Smooth muscle cell (in vitro differentiated cells): ENCODE measurements around the gene SLC30A1. TPM values are rescaled to one million over a fixed set of nuclear protein-coding genes. Genes with fewer than 3 reads are reported as not detected.
"Not testable (repeated sequence)": the region's sequence is repeated elsewhere in the genome, so short reads cannot be mapped to it uniquely, and the experiment has no call there.

Experiments used
- DNase-seq: peaks from one replicate; lab custom pipeline; 2025; ENCODE audit not compliant: unreplicated experiment; lab: John Stamatoyannopoulos, UW
- H2AFZ ChIP-seq: fragments of 200-600 bp; sonication (generic); 2 replicates; pipeline ENCODE4 v1.6.0; 2016; ENCODE audit warnings: antibody characterized with exemption, low read depth, mild to moderate bottlenecking
- H3F3A ChIP-seq: fragments of 200-600 bp; sonication (generic); 2 replicates; pipeline ENCODE4 v1.6.0; 2017; ENCODE audit warnings: antibody characterized with exemption, low read depth
- H3K27ac ChIP-seq: fragments of 200-600 bp; sonication (generic); 2 replicates; pipeline ENCODE4 v1.5.1; 2016; ENCODE audit warnings: low read depth, mild to moderate bottlenecking
- H3K27me3 ChIP-seq: fragments of 200-600 bp; sonication (generic); 2 replicates; pipeline ENCODE4 v1.6.1; 2016; ENCODE audit warnings: low read depth, mild to moderate bottlenecking
- H3K36me3 ChIP-seq: fragments of 200-600 bp; sonication (generic); 2 replicates; pipeline ENCODE4 v1.5.1; 2016; ENCODE audit warnings: low read depth
- H3K4me1 ChIP-seq: fragments of 200-600 bp; sonication (generic); 2 replicates; pipeline ENCODE4 v1.5.1; 2016; ENCODE audit warnings: low read depth
- H3K4me2 ChIP-seq: fragments of 200-600 bp; sonication (generic); 2 replicates; pipeline ENCODE4 v1.6.0; 2016; ENCODE audit warnings: mild to moderate bottlenecking
- H3K4me3 ChIP-seq: fragments of 200-600 bp; sonication (generic); 2 replicates; pipeline ENCODE4 v1.5.1; 2016; ENCODE audit warnings: mild to moderate bottlenecking
- H3K79me2 ChIP-seq: fragments of 200-600 bp; sonication (generic); 2 replicates; pipeline ENCODE4 v1.6.0; 2016; ENCODE audit warnings: low read depth, mild to moderate bottlenecking
- H3K9ac ChIP-seq: fragments of 200-600 bp; sonication (generic); 2 replicates; pipeline ENCODE4 v1.6.0; 2016; ENCODE audit warnings: low read depth
- H3K9me3 ChIP-seq: fragments of 200-600 bp; sonication (generic); replicated peaks from 2 replicates; pipeline ENCODE4 v1.5.1; 2016; ENCODE audit warnings: low read depth
- H4K20me1 ChIP-seq: fragments of 200-600 bp; sonication (generic); 2 replicates; pipeline ENCODE4 v1.6.0; 2016; ENCODE audit warnings: low read depth
- CTCF ChIP-seq: fragments of 200-600 bp; sonication (generic); IDR thresholded peaks from 2 replicates; pipeline ENCODE4 v1.5.1; 2017; ENCODE audit warnings: borderline replicate concordance, mild to moderate bottlenecking, antibody characterized with exemption; ENCODE audit not compliant: insufficient read depth, poor library complexity, severe bottlenecking
- WGBS: methylation state at CpG from one replicate; pipeline ENCODE4 v1.1.7; 2016; ENCODE audit warnings: low lambda C conversion rate; 5-methylcytosine and 5-hydroxymethylcytosine counted together
- polyA plus RNA-seq: library from polyadenylated mRNA; unstranded; fragments of >200 nt; fragmentation: Nextera tagmentation; extraction: Ambion mirVana; gene quantifications from 2 replicates; pipeline ENCODE4 v1.2.1, GENCODE V29; 2016
- total RNA-seq: library from RNA; depleted of rRNA; stranded (reverse); fragments of >200 nt; gene quantifications from 2 replicates; pipeline ENCODE4 v1.2.3, GENCODE V29; 2014

SLC30A1 gene
- total and polyA plus RNA-seq, 2 experiments from 2014 or later = 8.0 to 19.0 TPM

- Histone ChIP-seq H3K4me2 (no peak overlapping the region), H3K4me3 (peak overlapping the region; percentile 13), H3K79me2 (peaks cover 47% of the 10 kb centered on the region), H3K27ac (no peak overlapping the region), H3F3A (no peaks in the 10 kb centered on the region), H3K27me3 (no peaks in the 10 kb centered on the region), H3K9ac (no peak overlapping the region), H3K9me3 (no peaks in the 10 kb centered on the region), H3K4me1 (peaks cover 15% of the 10 kb centered on the region), H2AFZ (no peak overlapping the region), H3K36me3 (no peaks in the 10 kb centered on the region), H4K20me1 (peaks cover 29% of the 10 kb centered on the region)
- no peak for TF ChIP-seq CTCF
- DNase-seq = no peak
Measured at GRCh38 chr1:211574705-211575104, 4.3 kb downstream of the SLC30A1 start.

GRCh38 chr1:211571998-211572397, 7.0 kb downstream of the SLC30A1 start:
- Histone ChIP-seq H2AFZ (no peak overlapping the region), H3F3A (no peaks in the 10 kb centered on the region), H3K79me2 (peaks cover 30% of the 10 kb centered on the region), H3K27me3 (no peaks in the 10 kb centered on the region), H3K36me3 (no peaks in the 10 kb centered on the region), H3K9ac (no peak overlapping the region), H3K27ac (no peak overlapping the region), H3K4me2 (no peak overlapping the region), H3K4me1 (peaks cover 14% of the 10 kb centered on the region), H3K9me3 (no peaks in the 10 kb centered on the region), H3K4me3 (no peak overlapping the region), H4K20me1 (peaks cover 17% of the 10 kb centered on the region)
- DNase-seq = no peak
- TF ChIP-seq CTCF = no peak
- 97% methylated on average over 2 of the region's 2 CpGs for WGBS

GRCh38 chr1:211570378-211570777, 8.6 kb downstream of the SLC30A1 start:
- H3K27ac ChIP-seq, DNase-seq, H3K9me3 ChIP-seq, H3K9ac ChIP-seq, H3K4me2 ChIP-seq, H2AFZ ChIP-seq, H3K27me3 ChIP-seq, H4K20me1 ChIP-seq, H3K36me3 ChIP-seq, H3K4me3 ChIP-seq, H3K4me1 ChIP-seq, H3F3A ChIP-seq: not testable (repeated sequence)
- 73% methylated on average over 1 of the region's 1 CpG for WGBS
- H3K79me2 ChIP-seq = peaks cover 14% of the 10 kb centered on the region

GRCh38 chr1:211566431-211567025, 12.4 kb downstream of the SLC30A1 start:
- DNase-seq = no peak
- no peaks in the 10 kb centered on the region for H3K4me1 ChIP-seq
- 78% methylated on average over 5 of the region's 5 CpGs for WGBS
- no peak for TF ChIP-seq CTCF
- H2AFZ ChIP-seq = no peak overlapping the region
- no peaks in the 10 kb centered on the region for H4K20me1 ChIP-seq
- H3K27me3 ChIP-seq = no peaks in the 10 kb centered on the region
- no peaks in the 10 kb centered on the region for H3K79me2 ChIP-seq
- H3K9ac ChIP-seq = no peak overlapping the region
- H3K4me3 ChIP-seq = no peak overlapping the region
- H3K27ac ChIP-seq = no peak overlapping the region
- no peaks in the 10 kb centered on the region for H3K9me3 ChIP-seq
- H3K4me2 ChIP-seq = no peak overlapping the region
- no peaks in the 10 kb centered on the region for H3F3A ChIP-seq
- H3K36me3 ChIP-seq = no peaks in the 10 kb centered on the region
